SK-N-SH treated with all-trans-retinoic acid at 6 μM for 48 hours (cell line): Measurements from ENCODE around the gene GRIN1.

Experiments used
- BACH2 ChIP-seq: fragments of 250-450 bp; sonication (Bioruptor Pico); IDR thresholded peaks from 2 replicates; pipeline ENCODE4 v1.9.0; 2021; ENCODE audit warnings: mild to moderate bottlenecking, borderline replicate concordance
- CSDC2 ChIP-seq: fragments of 250-450 bp; sonication (Bioruptor Pico); IDR thresholded peaks from 2 replicates; pipeline ENCODE4 v1.5.0; 2020; ENCODE audit warnings: mild to moderate bottlenecking, moderate library complexity
- RARB ChIP-seq: fragments of 250-450 bp; sonication (Bioruptor Pico); IDR thresholded peaks from 2 replicates; pipeline ENCODE4 v1.8.0; 2021; ENCODE audit warnings: mild to moderate bottlenecking, moderate library complexity
- ZFP3 ChIP-seq: fragments of 250-450 bp; sonication (Bioruptor Pico); IDR thresholded peaks from 2 replicates; pipeline ENCODE4 v1.5.0; 2020; ENCODE audit warnings: mild to moderate bottlenecking, moderate library complexity
- ZNF8 ChIP-seq: fragments of 450-650 bp; formaldehyde crosslinking; IDR thresholded peaks from 2 replicates; pipeline ENCODE4 v1.5.0; 2020; ENCODE audit warnings: mild to moderate bottlenecking, moderate library complexity
- TF ChIP-seq, protein P1 (sequence below): fragments of 250-450 bp; sonication (Bioruptor Pico); IDR thresholded peaks from 2 replicates; pipeline ENCODE4 v1.8.0; 2020; ENCODE audit warnings: mild to moderate bottlenecking, moderate library complexity, borderline replicate concordance
- TF ChIP-seq, protein P2 (sequence below): fragments of 250-450 bp; sonication (Bioruptor Pico); IDR thresholded peaks from 2 replicates; pipeline ENCODE4 v1.5.1; 2020; ENCODE audit warnings: low read depth, mild to moderate bottlenecking, moderate library complexity

- TF ChIP-seq, protein P1, sequence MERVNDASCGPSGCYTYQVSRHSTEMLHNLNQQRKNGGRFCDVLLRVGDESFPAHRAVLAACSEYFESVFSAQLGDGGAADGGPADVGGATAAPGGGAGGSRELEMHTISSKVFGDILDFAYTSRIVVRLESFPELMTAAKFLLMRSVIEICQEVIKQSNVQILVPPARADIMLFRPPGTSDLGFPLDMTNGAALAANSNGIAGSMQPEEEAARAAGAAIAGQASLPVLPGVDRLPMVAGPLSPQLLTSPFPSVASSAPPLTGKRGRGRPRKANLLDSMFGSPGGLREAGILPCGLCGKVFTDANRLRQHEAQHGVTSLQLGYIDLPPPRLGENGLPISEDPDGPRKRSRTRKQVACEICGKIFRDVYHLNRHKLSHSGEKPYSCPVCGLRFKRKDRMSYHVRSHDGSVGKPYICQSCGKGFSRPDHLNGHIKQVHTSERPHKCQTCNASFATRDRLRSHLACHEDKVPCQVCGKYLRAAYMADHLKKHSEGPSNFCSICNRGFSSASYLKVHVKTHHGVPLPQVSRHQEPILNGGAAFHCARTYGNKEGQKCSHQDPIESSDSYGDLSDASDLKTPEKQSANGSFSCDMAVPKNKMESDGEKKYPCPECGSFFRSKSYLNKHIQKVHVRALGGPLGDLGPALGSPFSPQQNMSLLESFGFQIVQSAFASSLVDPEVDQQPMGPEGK (CRISPR knock-in tag): no peak
- no peak for TF ChIP-seq ZNF8 (CRISPR knock-in tag)
- TF ChIP-seq, protein P2, sequence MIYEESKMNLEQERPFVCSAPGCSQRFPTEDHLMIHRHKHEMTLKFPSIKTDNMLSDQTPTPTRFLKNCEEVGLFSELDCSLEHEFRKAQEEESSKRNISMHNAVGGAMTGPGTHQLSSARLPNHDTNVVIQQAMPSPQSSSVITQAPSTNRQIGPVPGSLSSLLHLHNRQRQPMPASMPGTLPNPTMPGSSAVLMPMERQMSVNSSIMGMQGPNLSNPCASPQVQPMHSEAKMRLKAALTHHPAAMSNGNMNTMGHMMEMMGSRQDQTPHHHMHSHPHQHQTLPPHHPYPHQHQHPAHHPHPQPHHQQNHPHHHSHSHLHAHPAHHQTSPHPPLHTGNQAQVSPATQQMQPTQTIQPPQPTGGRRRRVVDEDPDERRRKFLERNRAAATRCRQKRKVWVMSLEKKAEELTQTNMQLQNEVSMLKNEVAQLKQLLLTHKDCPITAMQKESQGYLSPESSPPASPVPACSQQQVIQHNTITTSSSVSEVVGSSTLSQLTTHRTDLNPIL (CRISPR knock-in tag): no peak
- no peak for TF ChIP-seq ZFP3 (CRISPR knock-in tag)
- no peak for TF ChIP-seq RARB
- no peak for TF ChIP-seq BACH2 (CRISPR knock-in tag)
- TF ChIP-seq CSDC2 (CRISPR knock-in tag): no peak
Observed at GRCh38 chr9:137162505-137163364, 23.8 kb downstream of the GRIN1 start.
